BJ (cell line): Measurements from ENCODE around the gene PIP4K2B. TPM values are rescaled to one million over a fixed set of nuclear protein-coding genes. Genes with fewer than 3 reads are reported as not detected.

Experiments
- CTCF ChIA-PET: fragments of 350-600 bp; formaldehyde crosslinking; extraction: SDS; loops from one replicate; lab custom pipeline; 2021; ENCODE audit warnings: antibody characterized with exemption, inconsistent platforms; lab: Yijun Ruan, JAX
- POLR2A ChIA-PET: fragments of 300-600 bp; sonication (Branson Sonifier 250); formaldehyde crosslinking; extraction: SDS; loops from one replicate; lab custom pipeline; 2021; ENCODE audit warnings: antibody characterized with exemption; lab: Charles Lee
- DNase-seq: peaks from one replicate; pipeline ENCODE4 v3.0.0-alpha.2; 2011; ENCODE audit warnings: low read depth
- H3K27me3 ChIP-seq: 2 replicates; pipeline ENCODE4 v1.6.0; 2011; ENCODE audit warnings: low read length; ENCODE audit not compliant: control insufficient read depth, insufficient read depth
- H3K36me3 ChIP-seq: 2 replicates; pipeline ENCODE4 v1.5.1; 2011; ENCODE audit warnings: low read length; ENCODE audit not compliant: control insufficient read depth, insufficient read depth
- H3K4me3 ChIP-seq: 2 replicates; pipeline ENCODE4 v1.5.1; 2011; ENCODE audit warnings: low read depth, mild to moderate bottlenecking, control low read depth, low read length
- CTCF ChIP-seq: IDR thresholded peaks from 2 replicates; pipeline ENCODE4 v1.5.1; 2011; ENCODE audit warnings: low read depth, mild to moderate bottlenecking, control low read depth, inconsistent platforms, low read length, moderate library complexity; ENCODE audit not compliant: insufficient read depth
- polyA plus RNA-seq: library from polyadenylated mRNA; depleted of rRNA; stranded (reverse); fragments of >200 nt; gene quantifications from 2 replicates; pipeline ENCODE4 v1.2.3, GENCODE V29; 2011; rRNA removed
- small RNA-seq: library from RNA; depleted of rRNA; stranded (forward); fragments of <200 nt; gene quantifications from one replicate; pipeline ENCODE3, GENCODE V24; 2012; ENCODE audit warnings: low replicate concordance, low read depth; ENCODE audit not compliant: insufficient read length

PIP4K2B gene
- polyA plus RNA-seq, 1 experiment, result 37.2 TPM

GRCh38 chr17:38717139-38717745 lies 82.1 kb downstream of the PIP4K2B start:
- Histone ChIP-seq H3K36me3 (peaks cover 41% of the 10 kb centered on the region), H3K27me3 (no peaks in the 10 kb centered on the region), H3K4me3 (no peak overlapping the region)
- ChIA-PET POLR2A (no interaction called here), CTCF (interaction anchor here (5.3 kb wide), 1 partner anchor 11 kb away, joined by 22 read pairs; no protein-coding TSS in a partner anchor)
- no peak for TF ChIP-seq CTCF
- DNase-seq, result no peak

- ChIA-PET CTCF (interaction anchor here (1.2 to 5.3 kb wide), 3 partner anchors 10 to 19 kb away, joined by 4 to 22 read pairs (median 8); no protein-coding TSS in a partner anchor), POLR2A (no interaction called here)
- no peak for DNase-seq
- TF ChIP-seq CTCF, result no peak
- Histone ChIP-seq H3K27me3 (no peaks in the 10 kb centered on the region), H3K36me3 (peaks cover 42% of the 10 kb centered on the region), H3K4me3 (no peak overlapping the region)
Measured at GRCh38 chr17:38716368-38717005, 82.9 kb downstream of the PIP4K2B start.

Small RNA genes within 50 kb of the gene (small RNA-seq; reads per million reads assigned to genes)
- gene MIR4726, result not detected
- not detected for gene MIR4727
- gene RNA5SP440, result not detected
- not detected for gene RNU6-866P

Other genes with a start within 250 kb of the PIP4K2B start
- gene SRCIN1, start 193.6 kb downstream of the PIP4K2B start, polyA plus RNA-seq, result not detected in 2 replicates
- 0.52 and 0.55 TPM in 2 replicates for gene EPOP, start 124.6 kb downstream of the PIP4K2B start, polyA plus RNA-seq
- gene MLLT6, start 94.3 kb downstream of the PIP4K2B start, polyA plus RNA-seq, result 21.4 and 32.1 TPM in 2 replicates
- gene CISD3, start 69.2 kb downstream of the PIP4K2B start, polyA plus RNA-seq, result 15.1 and 17.1 TPM in 2 replicates
- 16.6 and 27.6 TPM in 2 replicates for gene PCGF2, start 51.2 kb downstream of the PIP4K2B start, polyA plus RNA-seq
- 293 and 337 TPM in 2 replicates for gene PSMB3, start 46.8 kb downstream of the PIP4K2B start, polyA plus RNA-seq
- 14.1 and 14.5 TPM in 2 replicates for gene CWC25, start 25.8 kb upstream of the PIP4K2B start, polyA plus RNA-seq
- 1,440 and 2,342 TPM in 2 replicates for gene RPL23, start 54.2 kb upstream of the PIP4K2B start, polyA plus RNA-seq
- 254 and 321 TPM in 2 replicates for gene LASP1, start 70.5 kb upstream of the PIP4K2B start, polyA plus RNA-seq
- gene FBXO47, start 167.8 kb upstream of the PIP4K2B start, polyA plus RNA-seq, result not detected in 2 replicates